Fibroblast of lung (primary cell): ENCODE data around the gene DNAJC6. TPM values are rescaled to one million over a fixed set of nuclear protein-coding genes. Genes with fewer than 3 reads are reported as not detected.
A peak's percentile ranks its signal among the peaks of the same experiment; 100 is the strongest.

Experiments used
- DNase-seq, 2 donors: peaks; one replicate each; pipeline versions ENCODE4 v3.0.0 to v3.0.0-alpha.2; 2010; ENCODE audit warnings: low read depth in 2 of 2
- H2AFZ ChIP-seq: 2 replicates; pipeline ENCODE4 v1.5.1; 2012; ENCODE audit warnings: low read length, control low read depth, inconsistent platforms
- H3K27ac ChIP-seq: 2 replicates; pipeline ENCODE4 v1.5.1; 2011; ENCODE audit warnings: low read length, control low read depth; ENCODE audit not compliant: insufficient read depth
- H3K27me3 ChIP-seq: 2 replicates; pipeline ENCODE4 v1.5.1; 2011; ENCODE audit warnings: mild to moderate bottlenecking, low read length; ENCODE audit not compliant: control insufficient read depth, insufficient read depth
- H3K36me3 ChIP-seq: 2 replicates; pipeline ENCODE4 v1.5.1; 2011; ENCODE audit warnings: low read length; ENCODE audit not compliant: control insufficient read depth, insufficient read depth
- H3K4me1 ChIP-seq: 2 replicates; pipeline ENCODE4 v1.5.1; 2011; ENCODE audit warnings: low read length; ENCODE audit not compliant: control insufficient read depth, insufficient read depth; ENCODE audit errors: extremely low read depth
- H3K4me2 ChIP-seq: 2 replicates; pipeline ENCODE4 v1.5.1; 2011; ENCODE audit warnings: low read length, control low read depth; ENCODE audit not compliant: insufficient read depth; ENCODE audit errors: extremely low read depth
- H3K4me3 ChIP-seq, 4 experiments: fragments of 200-600 bp in 1 of 4; sonication (generic) in 1 of 4; replicated peaks in 1 of 4; 2 replicates each; pipeline ENCODE4 v1.5.1; 2011 to 2016; ENCODE audit warnings: low read length in 4 of 4, low read depth in 3 of 4, mild to moderate bottlenecking in 3 of 4, control low read depth in 2 of 4, inconsistent platforms in 1 of 4, mixed read lengths in 1 of 4; ENCODE audit not compliant: insufficient read depth in 1 of 4; ENCODE audit errors: control extremely low read depth in 1 of 4
- H3K79me2 ChIP-seq: 2 replicates; pipeline ENCODE4 v1.5.1; 2012; ENCODE audit warnings: mild to moderate bottlenecking, low read length, inconsistent platforms; ENCODE audit not compliant: control insufficient read depth, insufficient read depth
- H3K9ac ChIP-seq: 2 replicates; pipeline ENCODE4 v1.5.1; 2011; ENCODE audit warnings: mild to moderate bottlenecking, low read length, control low read depth; ENCODE audit not compliant: insufficient read depth
- H3K9me3 ChIP-seq: 2 replicates; pipeline ENCODE4 v1.5.1; 2012; ENCODE audit warnings: low read depth, low read length; ENCODE audit not compliant: control insufficient read depth, insufficient read depth
- H4K20me1 ChIP-seq: 2 replicates; pipeline ENCODE4 v1.5.1; 2011; ENCODE audit warnings: low read length; ENCODE audit not compliant: control insufficient read depth, insufficient read depth; ENCODE audit errors: extremely low read depth
- EZH2 ChIP-seq: IDR thresholded peaks from 2 replicates; pipeline ENCODE4 v1.5.1; 2012; ENCODE audit warnings: low read length, control low read depth, mild to moderate bottlenecking; ENCODE audit errors: missing control alignments
- polyA plus RNA-seq, 2 donors: library from polyadenylated mRNA; depleted of rRNA in 1 of 2; stranded (reverse) in 1 of 2; unstranded in 1 of 2; fragments of >200 nt; gene quantifications; 2 replicates each; pipeline ENCODE4 v1.2.1, GENCODE V29; 2011 to 2012; ENCODE audit warnings: missing spikeins in 1 of 2
- total RNA-seq: library from RNA; depleted of rRNA; stranded (reverse); fragments of >200 nt; gene quantifications from 2 replicates; pipeline ENCODE4 v1.2.1, GENCODE V29; 2014
- TF ChIP-seq, protein P1 (sequence below), 2 donors: IDR thresholded peaks in 1 of 2; conservative IDR thresholded peaks in 1 of 2; 1 replicate in 1 of 2; 2 replicates in 1 of 2; pipeline ENCODE4 v1.5.1; 2011 to 2012; ENCODE audit warnings: low read length in 2 of 2, control low read depth in 1 of 2, inconsistent platforms in 1 of 2, low read depth in 1 of 2, mild to moderate bottlenecking in 1 of 2

The DNAJC6 gene
- total and polyA plus RNA-seq, 2 donors (not counting 1 experiment from before 2014, with no cell fraction given): 0.33 to 0.98 TPM

DNA sequence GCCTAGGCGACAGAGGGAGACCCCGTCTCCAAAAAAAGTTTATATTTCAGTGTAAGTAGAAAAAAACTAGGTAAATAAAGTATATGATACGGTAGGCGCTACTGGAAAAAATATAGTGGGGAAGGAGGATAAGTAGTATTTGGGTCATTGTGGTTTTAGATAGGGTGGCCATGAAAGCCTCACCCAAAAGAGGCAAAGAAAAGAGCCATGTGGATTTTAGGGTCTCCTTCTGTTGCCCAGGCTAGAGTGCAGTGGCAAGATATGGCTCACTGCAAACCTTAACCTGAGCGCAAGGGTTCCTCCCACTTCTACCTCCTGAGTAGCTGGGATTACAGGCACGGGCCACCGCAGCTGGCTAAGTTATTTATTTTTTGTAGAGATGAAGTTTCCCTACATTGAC lies 128.3 kb downstream of the DNAJC6 start:
- H3K79me2 ChIP-seq: no peaks in the 10 kb centered on the region
- DNase-seq: no peak
- no peak overlapping the region for H2AFZ ChIP-seq
- H3K36me3 ChIP-seq: no peaks in the 10 kb centered on the region
- no peak overlapping the region for H3K27ac ChIP-seq
- H3K9me3 ChIP-seq: no peaks in the 10 kb centered on the region
- H3K4me2 ChIP-seq: no peak overlapping the region
- peaks cover 2% of the 10 kb centered on the region for H3K4me1 ChIP-seq
- no peaks in the 10 kb centered on the region for H4K20me1 ChIP-seq
- no peak overlapping the region for H3K4me3 ChIP-seq
- no peak overlapping the region for H3K9ac ChIP-seq
- no peaks in the 10 kb centered on the region for H3K27me3 ChIP-seq
- TF ChIP-seq, protein P1, sequence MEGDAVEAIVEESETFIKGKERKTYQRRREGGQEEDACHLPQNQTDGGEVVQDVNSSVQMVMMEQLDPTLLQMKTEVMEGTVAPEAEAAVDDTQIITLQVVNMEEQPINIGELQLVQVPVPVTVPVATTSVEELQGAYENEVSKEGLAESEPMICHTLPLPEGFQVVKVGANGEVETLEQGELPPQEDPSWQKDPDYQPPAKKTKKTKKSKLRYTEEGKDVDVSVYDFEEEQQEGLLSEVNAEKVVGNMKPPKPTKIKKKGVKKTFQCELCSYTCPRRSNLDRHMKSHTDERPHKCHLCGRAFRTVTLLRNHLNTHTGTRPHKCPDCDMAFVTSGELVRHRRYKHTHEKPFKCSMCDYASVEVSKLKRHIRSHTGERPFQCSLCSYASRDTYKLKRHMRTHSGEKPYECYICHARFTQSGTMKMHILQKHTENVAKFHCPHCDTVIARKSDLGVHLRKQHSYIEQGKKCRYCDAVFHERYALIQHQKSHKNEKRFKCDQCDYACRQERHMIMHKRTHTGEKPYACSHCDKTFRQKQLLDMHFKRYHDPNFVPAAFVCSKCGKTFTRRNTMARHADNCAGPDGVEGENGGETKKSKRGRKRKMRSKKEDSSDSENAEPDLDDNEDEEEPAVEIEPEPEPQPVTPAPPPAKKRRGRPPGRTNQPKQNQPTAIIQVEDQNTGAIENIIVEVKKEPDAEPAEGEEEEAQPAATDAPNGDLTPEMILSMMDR (conservative IDR thresholded peaks at IDR 0.05 in 1 of 2, IDR thresholded peaks at IDR 0.05 in 1 of 2; ENCODE audit: low read depth in 1 of 2, low read length in 2 of 2): no peak
- TF ChIP-seq EZH2: no peak

- no peaks in the 10 kb centered on the region for H4K20me1 ChIP-seq
- no peak for DNase-seq
- no peaks in the 10 kb centered on the region for H3K9me3 ChIP-seq
- H2AFZ ChIP-seq: no peak overlapping the region
- H3K4me2 ChIP-seq: no peak overlapping the region
- H3K27ac ChIP-seq: no peak overlapping the region
- H3K4me1 ChIP-seq: peaks cover 2% of the 10 kb centered on the region
- no peak overlapping the region for H3K4me3 ChIP-seq
- no peaks in the 10 kb centered on the region for H3K79me2 ChIP-seq
- no peak overlapping the region for H3K9ac ChIP-seq
- TF ChIP-seq, protein P1 (conservative IDR thresholded peaks at IDR 0.05 in 1 of 2, IDR thresholded peaks at IDR 0.05 in 1 of 2; ENCODE audit: low read depth in 1 of 2, low read length in 2 of 2): no peak
- TF ChIP-seq EZH2: no peak
- H3K27me3 ChIP-seq: no peaks in the 10 kb centered on the region
- no peaks in the 10 kb centered on the region for H3K36me3 ChIP-seq
Observed at GRCh38 chr1:65440322-65440900, 131.1 kb downstream of the DNAJC6 start.

GRCh38 chr1:65440915-65441314 lies 131.6 kb downstream of the DNAJC6 start:
- no peaks in the 10 kb centered on the region for H4K20me1 ChIP-seq
- no peak overlapping the region for H3K9ac ChIP-seq
- H2AFZ ChIP-seq: no peak overlapping the region
- no peak for TF ChIP-seq EZH2
- no peak overlapping the region for H3K27ac ChIP-seq
- H3K9me3 ChIP-seq: no peaks in the 10 kb centered on the region
- H3K27me3 ChIP-seq: no peaks in the 10 kb centered on the region
- peak in 1 of 2 donors; percentile 69 for DNase-seq
- no peak overlapping the region for H3K4me2 ChIP-seq
- no peaks in the 10 kb centered on the region for H3K79me2 ChIP-seq
- peaks cover 2% of the 10 kb centered on the region for H3K4me1 ChIP-seq
- H3K4me3 ChIP-seq: no peak overlapping the region
- no peaks in the 10 kb centered on the region for H3K36me3 ChIP-seq
